Thoracic aorta (tissue), 2 donors: ENCODE results near the gene RRM2. TPM values are rescaled to one million over a fixed set of nuclear protein-coding genes. Genes with fewer than 3 reads are reported as not detected.

ENCODE experiments used
- ATAC-seq: fragments of 150-250 bp; one replicate; pipeline ENCODE4 v1.8.0; 2017; ENCODE audit warnings: low read depth; ENCODE audit not compliant: insufficient number of reproducible peaks, low FRiP score
- DNase-seq: peaks from one replicate; pipeline ENCODE4 v3.0.0-alpha.2; 2020; ENCODE audit warnings: low spot score
- H3K27ac ChIP-seq, 2 donors: fragments of 200-600 bp; sonication (generic); 1 replicate in 1 of 2; 2 replicates in 1 of 2; pipeline ENCODE4 v1.5.1; 2016; ENCODE audit warnings: mild to moderate bottlenecking in 2 of 2, moderate library complexity in 2 of 2
- H3K27me3 ChIP-seq: fragments of 200-600 bp; sonication (generic); replicated peaks from 2 replicates; pipeline ENCODE4 v1.6.0; 2016; ENCODE audit warnings: mild to moderate bottlenecking; ENCODE audit not compliant: insufficient read depth
- H3K36me3 ChIP-seq: fragments of 200-600 bp; sonication (generic); one replicate; pipeline ENCODE4 v1.5.1; 2016
- H3K4me1 ChIP-seq, 2 donors: fragments of 200-600 bp; sonication (generic); 1 replicate in 1 of 2; 2 replicates in 1 of 2; pipeline versions ENCODE4 v1.5.1 to v1.6.0; 2016; ENCODE audit warnings: low read depth in 2 of 2, mild to moderate bottlenecking in 1 of 2; ENCODE audit not compliant: control insufficient read depth in 1 of 2
- H3K4me3 ChIP-seq: fragments of 200-600 bp; sonication (generic); 2 replicates; pipeline ENCODE4 v1.5.1; 2016; ENCODE audit warnings: mild to moderate bottlenecking
- H3K9me3 ChIP-seq: fragments of 200-600 bp; sonication (generic); 2 replicates; pipeline ENCODE4 v1.5.1; 2016
- CTCF ChIP-seq: fragments of 200-600 bp; sonication (generic); IDR thresholded peaks from one replicate; pipeline ENCODE4 v1.5.1; 2019; ENCODE audit warnings: antibody characterized with exemption
- total RNA-seq, 2 donors: library from RNA; depleted of rRNA; stranded (reverse); fragments of >200 nt; gene quantifications; one replicate each; pipeline versions ENCODE4 v1.1.0 to v1.2.3, GENCODE V29; 2016

The RRM2 gene
- total RNA-seq, 2 donors from 2014 or later: 0.92 to 1.2 TPM

- ATAC-seq: no peak
- H3K4me3 ChIP-seq: no peak overlapping the region
- H3K36me3 ChIP-seq: no peaks in the 10 kb centered on the region
- no peak for DNase-seq
- no peaks in the 10 kb centered on the region for H3K9me3 ChIP-seq
- H3K4me1 ChIP-seq: no peaks in the 10 kb centered on the region
- no peaks in the 10 kb centered on the region for H3K27me3 ChIP-seq
- no peak overlapping the region for H3K27ac ChIP-seq
- TF ChIP-seq CTCF: no peak
These were observed 36.5 kb downstream of the RRM2 start for GRCh38 chr2:10159086-10159485.

- DNase-seq (no peak), ATAC-seq (no peak)
- no peaks in the 10 kb centered on the region for H3K4me1 ChIP-seq
- TF ChIP-seq CTCF: no peak
- no peak overlapping the region for H3K4me3 ChIP-seq
- no peak overlapping the region for H3K27ac ChIP-seq
- H3K9me3 ChIP-seq: no peaks in the 10 kb centered on the region
- no peaks in the 10 kb centered on the region for H3K36me3 ChIP-seq
- H3K27me3 ChIP-seq: no peaks in the 10 kb centered on the region
These were observed 37.1 kb downstream of the RRM2 start for GRCh38 chr2:10159581-10160131.

- H3K27ac ChIP-seq: no peak overlapping the region
- DNase-seq: no peak
- no peak for TF ChIP-seq CTCF
- no peaks in the 10 kb centered on the region for H3K27me3 ChIP-seq
- ATAC-seq: no peak
- no peaks in the 10 kb centered on the region for H3K36me3 ChIP-seq
- no peaks in the 10 kb centered on the region for H3K4me1 ChIP-seq
- H3K9me3 ChIP-seq: no peaks in the 10 kb centered on the region
- no peak overlapping the region for H3K4me3 ChIP-seq
These were observed 37.8 kb downstream of the RRM2 start for GRCh38 chr2:10160203-10160955.

GRCh38 chr2:10161206-10161931 lies 38.8 kb downstream of the RRM2 start:
- DNase-seq: no peak
- H3K27me3 ChIP-seq: no peaks in the 10 kb centered on the region
- no peaks in the 10 kb centered on the region for H3K4me1 ChIP-seq
- no peaks in the 10 kb centered on the region for H3K36me3 ChIP-seq
- H3K4me3 ChIP-seq: no peak overlapping the region
- ATAC-seq: no peak
- no peak overlapping the region for H3K27ac ChIP-seq
- TF ChIP-seq CTCF: no peak
- no peaks in the 10 kb centered on the region for H3K9me3 ChIP-seq

- no peak for TF ChIP-seq CTCF
- Histone ChIP-seq H3K9me3 (no peaks in the 10 kb centered on the region), H3K36me3 (no peaks in the 10 kb centered on the region), H3K4me1 (no peaks in the 10 kb centered on the region), H3K27ac (no peak overlapping the region), H3K4me3 (no peak overlapping the region), H3K27me3 (no peaks in the 10 kb centered on the region)
- ATAC-seq: no peak
- no peak for DNase-seq
These were observed 39.5 kb downstream of the RRM2 start for GRCh38 chr2:10161961-10162441.
